Neural progenitor cell (in vitro differentiated cells): ENCODE results near the gene CDH3. TPM values are rescaled to one million over a fixed set of nuclear protein-coding genes. Genes with fewer than 3 reads are reported as not detected.

Experiments used
- DNase-seq: peaks from one replicate; pipeline ENCODE4 v3.0.0-alpha.2; 2016; ENCODE audit warnings: low spot score
- H2AFZ ChIP-seq: fragments of 200-600 bp; sonication (generic); replicated peaks from 2 replicates; pipeline ENCODE4 v1.6.1; 2016; ENCODE audit warnings: antibody characterized with exemption
- H3F3A ChIP-seq: fragments of 200-600 bp; sonication (generic); 2 replicates; pipeline ENCODE4 v1.6.1; 2016; ENCODE audit warnings: antibody characterized with exemption, low read depth
- H3K27ac ChIP-seq: fragments of 200-600 bp; sonication (generic); 2 replicates; pipeline ENCODE4 v1.5.1; 2016; ENCODE audit warnings: mild to moderate bottlenecking
- H3K27me3 ChIP-seq: fragments of 200-600 bp; sonication (generic); 2 replicates; pipeline ENCODE4 v1.6.1; 2016; ENCODE audit warnings: mild to moderate bottlenecking, moderate library complexity
- H3K36me3 ChIP-seq: fragments of 200-600 bp; sonication (generic); 2 replicates; pipeline ENCODE4 v1.5.1; 2016
- H3K4me1 ChIP-seq: fragments of 200-600 bp; sonication (generic); 2 replicates; pipeline ENCODE4 v1.6.1; 2016; ENCODE audit warnings: mixed run types
- H3K4me2 ChIP-seq: fragments of 200-600 bp; sonication (generic); 2 replicates; pipeline ENCODE4 v1.6.1; 2016
- H3K4me3 ChIP-seq: fragments of 200-600 bp; sonication (generic); 2 replicates; pipeline ENCODE4 v1.5.1; 2016
- H3K79me2 ChIP-seq: fragments of 200-600 bp; sonication (generic); 2 replicates; pipeline ENCODE4 v1.6.1; 2016; ENCODE audit warnings: low read depth
- H3K9ac ChIP-seq: fragments of 200-600 bp; sonication (generic); 2 replicates; pipeline ENCODE4 v1.6.1; 2016
- H3K9me3 ChIP-seq: fragments of 200-600 bp; sonication (generic); 2 replicates; pipeline ENCODE4 v1.5.1; 2016; ENCODE audit warnings: low read depth
- H4K20me1 ChIP-seq: fragments of 200-600 bp; sonication (generic); 2 replicates; pipeline ENCODE4 v1.6.1; 2016; ENCODE audit warnings: low read depth
- H3K27ac Mint-ChIP-seq: 3 replicates; pipeline ENCODE4 v1.8.0; 2021; ENCODE audit warnings: mixed read lengths
- H3K27me3 Mint-ChIP-seq: 2 replicates; pipeline ENCODE4 v1.8.0; 2022; ENCODE audit warnings: low read depth, mild to moderate bottlenecking, inconsistent platforms, moderate library complexity, mixed read lengths; ENCODE audit not compliant: insufficient read depth
- H3K36me3 Mint-ChIP-seq: 3 replicates; pipeline ENCODE4 v1.8.0; 2021; ENCODE audit warnings: mixed read lengths
- H3K4me1 Mint-ChIP-seq: 3 replicates; pipeline ENCODE4 v1.8.0; 2021; ENCODE audit warnings: mixed read lengths
- H3K4me3 Mint-ChIP-seq: 3 replicates; pipeline ENCODE4 v1.8.0; 2021; ENCODE audit warnings: mild to moderate bottlenecking, moderate library complexity, mixed read lengths
- H3K9me3 Mint-ChIP-seq: 3 replicates; pipeline ENCODE4 v1.8.0; 2020; ENCODE audit warnings: mixed read lengths
- CTCF ChIP-seq: fragments of 200-600 bp; sonication (generic); IDR thresholded peaks from 2 replicates; pipeline ENCODE4 v1.5.1; 2017; ENCODE audit warnings: antibody characterized with exemption, mild to moderate bottlenecking
- EZH2 ChIP-seq: fragments of 200-600 bp; sonication (generic); IDR thresholded peaks from 2 replicates; pipeline ENCODE4 v1.6.1; 2017; ENCODE audit warnings: antibody characterized with exemption, mild to moderate bottlenecking, moderate library complexity
- EZH2phosphoT487 ChIP-seq: fragments of 200-600 bp; sonication (generic); IDR thresholded peaks from 2 replicates; pipeline ENCODE4 v1.6.1; 2017; ENCODE audit warnings: antibody characterized with exemption
- total RNA-seq: library from RNA; depleted of rRNA; stranded (reverse); fragments of >200 nt; gene quantifications from 2 replicates; pipeline ENCODE4 v1.2.3, GENCODE V29; 2015; ENCODE audit warnings: low replicate concordance

CDH3 gene
- total RNA-seq, 1 donor from 2014 or later = 3.9 TPM

GRCh38 chr16:68696514-68696913, 51.4 kb downstream of the CDH3 start:
- Histone ChIP-seq H3K4me3 (no peak overlapping the region), H3K9ac (no peak overlapping the region), H2AFZ (no peak overlapping the region), H3K4me2 (no peak overlapping the region), H3K27ac (no peak overlapping the region), H3K27me3 (no peaks in the 10 kb centered on the region), H3F3A (no peaks in the 10 kb centered on the region), H3K79me2 (no peaks in the 10 kb centered on the region), H4K20me1 (no peaks in the 10 kb centered on the region), H3K36me3 (no peaks in the 10 kb centered on the region), H3K4me1 (no peaks in the 10 kb centered on the region), H3K9me3 (no peaks in the 10 kb centered on the region)
- Mint-ChIP-seq H3K36me3 (peaks cover 2% of the 10 kb centered on the region), H3K4me1 (peaks cover 4% of the 10 kb centered on the region), H3K9me3 (no peaks in the 10 kb centered on the region), H3K27ac (no peak overlapping the region), H3K27me3 (no peaks in the 10 kb centered on the region), H3K4me3 (no peak overlapping the region)
- TF ChIP-seq EZH2 = no peak
- DNase-seq = no peak

GRCh38 chr16:68698091-68698490, 53.0 kb downstream of the CDH3 start:
- peaks cover 4% of the 10 kb centered on the region for H3K4me1 Mint-ChIP-seq
- no peaks in the 10 kb centered on the region for H3K36me3 ChIP-seq
- H4K20me1 ChIP-seq = no peaks in the 10 kb centered on the region
- no peak overlapping the region for H3K27ac ChIP-seq
- H3K36me3 Mint-ChIP-seq = peaks cover 2% of the 10 kb centered on the region
- no peak for DNase-seq
- H2AFZ ChIP-seq = no peak overlapping the region
- no peak overlapping the region for H3K9ac ChIP-seq
- peaks cover 2% of the 10 kb centered on the region for H3K27me3 Mint-ChIP-seq
- H3K79me2 ChIP-seq = no peaks in the 10 kb centered on the region
- TF ChIP-seq CTCF (no peak), EZH2phosphoT487 (no peak), EZH2 (no peak)
- no peak overlapping the region for H3K4me2 ChIP-seq
- no peaks in the 10 kb centered on the region for H3K27me3 ChIP-seq
- no peak overlapping the region for H3K4me3 Mint-ChIP-seq
- no peaks in the 10 kb centered on the region for H3F3A ChIP-seq
- H3K9me3 Mint-ChIP-seq = no peaks in the 10 kb centered on the region
- H3K4me3 ChIP-seq = no peak overlapping the region
- H3K9me3 ChIP-seq = no peaks in the 10 kb centered on the region
- no peak overlapping the region for H3K27ac Mint-ChIP-seq
- no peaks in the 10 kb centered on the region for H3K4me1 ChIP-seq

- Histone ChIP-seq H3K9ac (no peak overlapping the region), H3K9me3 (no peaks in the 10 kb centered on the region), H3K4me3 (no peak overlapping the region), H3K79me2 (no peaks in the 10 kb centered on the region), H3K4me2 (no peak overlapping the region), H2AFZ (no peak overlapping the region), H4K20me1 (no peaks in the 10 kb centered on the region), H3K27ac (no peak overlapping the region), H3F3A (no peaks in the 10 kb centered on the region), H3K4me1 (no peaks in the 10 kb centered on the region), H3K36me3 (no peaks in the 10 kb centered on the region), H3K27me3 (no peaks in the 10 kb centered on the region)
- no peak for DNase-seq
- no peak overlapping the region for H3K4me3 Mint-ChIP-seq
- no peak for TF ChIP-seq CTCF
- no peak for TF ChIP-seq EZH2phosphoT487
- TF ChIP-seq EZH2 = no peak
- H3K9me3 Mint-ChIP-seq = no peaks in the 10 kb centered on the region
- H3K36me3 Mint-ChIP-seq = no peaks in the 10 kb centered on the region
- peaks cover 4% of the 10 kb centered on the region for H3K4me1 Mint-ChIP-seq
- H3K27ac Mint-ChIP-seq = no peak overlapping the region
- peaks cover 2% of the 10 kb centered on the region for H3K27me3 Mint-ChIP-seq
Observed at GRCh38 chr16:68700120-68700519, 55.0 kb downstream of the CDH3 start.

- Histone ChIP-seq H3K79me2 (no peaks in the 10 kb centered on the region), H2AFZ (no peak overlapping the region), H3K4me3 (no peak overlapping the region), H3K9ac (no peak overlapping the region), H3K27ac (no peak overlapping the region), H3F3A (no peaks in the 10 kb centered on the region), H3K27me3 (no peaks in the 10 kb centered on the region), H3K9me3 (no peaks in the 10 kb centered on the region), H3K4me2 (no peak overlapping the region), H3K36me3 (no peaks in the 10 kb centered on the region), H3K4me1 (no peaks in the 10 kb centered on the region), H4K20me1 (no peaks in the 10 kb centered on the region)
- TF ChIP-seq CTCF (no peak), EZH2 (no peak), EZH2phosphoT487 (no peak)
- H3K27ac Mint-ChIP-seq = no peak overlapping the region
- DNase-seq = no peak
- no peaks in the 10 kb centered on the region for H3K36me3 Mint-ChIP-seq
- H3K4me1 Mint-ChIP-seq = peaks cover 4% of the 10 kb centered on the region
- no peaks in the 10 kb centered on the region for H3K9me3 Mint-ChIP-seq
- peaks cover 2% of the 10 kb centered on the region for H3K27me3 Mint-ChIP-seq
- no peak overlapping the region for H3K4me3 Mint-ChIP-seq
Observed at GRCh38 chr16:68700831-68701230, 55.7 kb downstream of the CDH3 start.
